Measurements from ENCODE around the gene CALHM3.

The CALHM3 gene

GRCh38 chr10:103514244-103514643, 35.2 kb upstream of the CALHM3 start:
- no peak for DNase-seq (ENCODE audit: low read depth)
- no peak for TF ChIP-seq CTCF (conservative IDR thresholded peaks at IDR 0.05; ENCODE audit: control insufficient read depth, insufficient read depth, low read depth, low read length)
- no peak overlapping the region for H3K4me3 ChIP-seq (ENCODE audit: control insufficient read depth, low read depth, low read length)

GRCh38 chr10:103513380-103514060, 34.5 kb upstream of the CALHM3 start:
- TF ChIP-seq CTCF (conservative IDR thresholded peaks at IDR 0.05; ENCODE audit: control insufficient read depth, insufficient read depth, low read depth, low read length) = no peak
- H3K4me3 ChIP-seq (ENCODE audit: control insufficient read depth, low read depth, low read length) = no peak overlapping the region
- DNase-seq (ENCODE audit: low read depth) = no peak

GRCh38 chr10:103512591-103513379, 33.7 kb upstream of the CALHM3 start:
- DNase-seq (ENCODE audit: low read depth) = no peak
- no peak overlapping the region for H3K4me3 ChIP-seq (ENCODE audit: control insufficient read depth, low read depth, low read length)
- TF ChIP-seq CTCF (conservative IDR thresholded peaks at IDR 0.05; ENCODE audit: control insufficient read depth, insufficient read depth, low read depth, low read length) = no peak

GRCh38 chr10:103512166-103512565, 33.1 kb upstream of the CALHM3 start:
- H3K4me3 ChIP-seq (ENCODE audit: control insufficient read depth, low read depth, low read length) = no peak overlapping the region
- DNase-seq (ENCODE audit: low read depth) = no peak
- TF ChIP-seq CTCF (conservative IDR thresholded peaks at IDR 0.05; ENCODE audit: control insufficient read depth, insufficient read depth, low read depth, low read length) = no peak

- no peak for TF ChIP-seq CTCF (conservative IDR thresholded peaks at IDR 0.05; ENCODE audit: control insufficient read depth, insufficient read depth, low read depth, low read length)
- no peak for DNase-seq (ENCODE audit: low read depth)
- no peak overlapping the region for H3K4me3 ChIP-seq (ENCODE audit: control insufficient read depth, low read depth, low read length)
These were observed 32.0 kb upstream of the CALHM3 start for GRCh38 chr10:103510791-103511752.

GRCh38 chr10:103510046-103510685, 31.1 kb upstream of the CALHM3 start:
- no peak for DNase-seq (ENCODE audit: low read depth)
- TF ChIP-seq CTCF (conservative IDR thresholded peaks at IDR 0.05; ENCODE audit: control insufficient read depth, insufficient read depth, low read depth, low read length) = no peak
- H3K4me3 ChIP-seq (ENCODE audit: control insufficient read depth, low read depth, low read length) = no peak overlapping the region

Measured in fibroblast of mammary gland (primary cell).